Motor neuron (in vitro differentiated cells): ENCODE data around the gene IGSF23. TPM values are rescaled to one million over a fixed set of nuclear protein-coding genes. Genes with fewer than 3 reads are reported as not detected.
"Not testable (repeated sequence)": the region's sequence is repeated elsewhere in the genome, so short reads cannot be mapped to it uniquely, and the experiment has no call there.

Source experiments
- ATAC-seq, 8 experiments: fragments of 200-7000 bp; cut with Tn5 transposase; replicated peaks in 6 of 8; 2 replicates each; pipeline ENCODE4 v1.8.0; 2021; ENCODE audit warnings: mild to moderate bottlenecking in 8 of 8, moderate library complexity in 8 of 8
- H3K27ac ChIP-seq, 2 donors: fragments of 250-450 bp; sonication (Bioruptor Pico); 2 replicates each; pipeline ENCODE4 v1.9.0; 2021; ENCODE audit warnings: antibody characterized with exemption in 2 of 2, mild to moderate bottlenecking in 2 of 2, moderate library complexity in 1 of 2
- H3K4me1 ChIP-seq, 2 donors: fragments of 250-450 bp; sonication (Bioruptor Pico); replicated peaks in 1 of 2; 2 replicates each; pipeline ENCODE4 v1.6.1; 2021; ENCODE audit warnings: antibody characterized with exemption in 2 of 2, mild to moderate bottlenecking in 2 of 2, moderate library complexity in 1 of 2
- H3K4me3 ChIP-seq, 5 donors: fragments of 250-450 bp; sonication (Bioruptor Pico); 2 replicates each; pipeline ENCODE4 v1.9.0; 2021; ENCODE audit warnings: antibody characterized with exemption in 5 of 5, mild to moderate bottlenecking in 5 of 5, moderate library complexity in 4 of 5
- WGBS, 10 experiments: fragments of 450-650 bp; shearing (Covaris generic); methylation state at CpG; one replicate each; pipeline ENCODE4 v1.0.0; 2022; 5-methylcytosine and 5-hydroxymethylcytosine counted together
- in situ Hi-C, 9 experiments: fragments of 400-800 bp; cut with MboI; loops; one replicate each; pipeline ENCODE4 v1.15.0; 2021; ENCODE audit warnings: low sequenced_read_pairs in 9 of 9, low pct_unique_long_range_greater_than_20kb in 2 of 9; ENCODE audit not compliant: unreplicated experiment in 9 of 9
- total RNA-seq, 8 experiments: library from RNA; unstranded; fragments of 300-600 nt; gene quantifications; 2 replicates each; pipeline versions ENCODE4 v1.2.3 to v1.2.4, GENCODE V29; 2022

The IGSF23 gene
- total RNA-seq, 8 experiments from 2014 or later, result 0.72 to 2.2 TPM; not detected in 6

GRCh38 chr19:44576843-44577565 is 36.4 kb upstream of the IGSF23 start:
- ATAC-seq, result peak in 3 of 8 experiments; percentile 68 to 76 (median 69)
- H3K27ac ChIP-seq, result no peak overlapping the region
- H3K4me1 ChIP-seq, result no peaks in the 10 kb centered on the region
- H3K4me3 ChIP-seq, result no peak overlapping the region
- 34 to 100% (median 59%) methylated on average over 1 to 6 of the region's 8 CpGs; no CpG with 5 or more reads in 1 of the 10 experiments for WGBS, 10 experiments
- in situ Hi-C loops, result loop anchor here in 1 of 9 experiments (10.0 kb wide), 1 partner anchor 78 kb away; no protein-coding TSS in a partner anchor

GRCh38 chr19:44577566-44577874 is 35.8 kb upstream of the IGSF23 start:
- no peak for ATAC-seq
- Histone ChIP-seq H3K4me1 (no peaks in the 10 kb centered on the region), H3K4me3 (no peak overlapping the region), H3K27ac (no peak overlapping the region)
- WGBS, 10 experiments, result 0 to 54% (median 18%) methylated on average over 1 of the region's 1 CpG; no CpG with 5 or more reads in 2 of the 10 experiments
- in situ Hi-C loops, result loop anchor here in 1 of 9 experiments (10.0 kb wide), 1 partner anchor 77 kb away; no protein-coding TSS in a partner anchor

- in situ Hi-C loops, result loop anchor here in 1 of 9 experiments (10.0 kb wide), 1 partner anchor 75 kb away; no protein-coding TSS in a partner anchor
- ATAC-seq, result no peak
- Histone ChIP-seq H3K4me3 (no peak overlapping the region), H3K4me1 (no peaks in the 10 kb centered on the region), H3K27ac (no peak overlapping the region)
- WGBS, 10 experiments, result 70 to 95% (median 87%) methylated on average over 2 to 5 of the region's 5 CpGs; no CpG with 5 or more reads in 2 of the 10 experiments
Observed at GRCh38 chr19:44579663-44580365, 33.5 kb upstream of the IGSF23 start.

- in situ Hi-C loops, result no loop called here
- no peak for ATAC-seq
- H3K4me1 ChIP-seq, result no peaks in the 10 kb centered on the region
- no peak overlapping the region for H3K4me3 ChIP-seq
- WGBS, 10 experiments, result 60 to 90% (median 79%) methylated on average over 1 to 7 of the region's 11 CpGs; no CpG with 5 or more reads in 5 of the 10 experiments
- no peak overlapping the region for H3K27ac ChIP-seq
Observed at GRCh38 chr19:44580366-44580895, 32.9 kb upstream of the IGSF23 start.

- Histone ChIP-seq H3K4me1 (no peaks in the 10 kb centered on the region), H3K4me3 (no peak overlapping the region), H3K27ac (no peak overlapping the region)
- 70 to 100% (median 93%) methylated on average over 2 of the region's 2 CpGs; no CpG with 5 or more reads in 7 of the 10 experiments for WGBS, 10 experiments
- in situ Hi-C loops, result no loop called here
- ATAC-seq, result no peak
Observed at GRCh38 chr19:44581288-44581687, 32.1 kb upstream of the IGSF23 start.

GRCh38 chr19:44582581-44583265 is 30.6 kb upstream of the IGSF23 start:
- Histone ChIP-seq H3K4me3 (no peak overlapping the region), H3K27ac (no peak overlapping the region), H3K4me1 (no peaks in the 10 kb centered on the region)
- in situ Hi-C loops, result no loop called here
- ATAC-seq, result peak in 3 of 8 experiments; percentile 24 to 62 (median 37)
- WGBS, 10 experiments, result 0 to 27% (median 15%) methylated on average over 3 to 9 of the region's 10 CpGs; no CpG with 5 or more reads in 4 of the 10 experiments

GRCh38 chr19:44585371-44586133 is 27.8 kb upstream of the IGSF23 start:
- no peak overlapping the region for H3K4me3 ChIP-seq
- H3K4me1 ChIP-seq, result no peaks in the 10 kb centered on the region
- in situ Hi-C loops, result no loop called here
- WGBS, 10 experiments, result 0 to 92% (median 73%) methylated on average over 1 to 3 of the region's 5 CpGs; no CpG with 5 or more reads in 1 of the 10 experiments
- no peak overlapping the region for H3K27ac ChIP-seq
- ATAC-seq, result peak in 1 of 8 experiments; percentile 39

- in situ Hi-C loops, result no loop called here
- peak in 7 of 8 experiments; percentile 35 to 92 (median 65) for ATAC-seq
- no peak overlapping the region for H3K27ac ChIP-seq
- 17 to 100% (median 67%) methylated on average over 1 to 2 of the region's 2 CpGs; no CpG with 5 or more reads in 1 of the 10 experiments for WGBS, 10 experiments
- no peaks in the 10 kb centered on the region for H3K4me1 ChIP-seq
- H3K4me3 ChIP-seq, result no peak overlapping the region
Observed at GRCh38 chr19:44587963-44588770, 25.2 kb upstream of the IGSF23 start.

GRCh38 chr19:44588771-44589112 is 24.6 kb upstream of the IGSF23 start:
- ATAC-seq, result peak in 2 of 8 experiments; percentile 40 to 43
- H3K27ac ChIP-seq, result no peak overlapping the region
- no peak overlapping the region for H3K4me3 ChIP-seq
- in situ Hi-C loops, result no loop called here
- H3K4me1 ChIP-seq, result no peaks in the 10 kb centered on the region
- 50 to 100% (median 71%) methylated on average over 1 to 3 of the region's 3 CpGs; no CpG with 5 or more reads in 1 of the 10 experiments for WGBS, 10 experiments

- no peak overlapping the region for H3K27ac ChIP-seq
- no peaks in the 10 kb centered on the region for H3K4me1 ChIP-seq
- WGBS, 10 experiments, result 33 to 100% (median 51%) methylated on average over 1 to 8 of the region's 9 CpGs; no CpG with 5 or more reads in 1 of the 10 experiments
- ATAC-seq, result no peak
- H3K4me3 ChIP-seq, result no peak overlapping the region
- in situ Hi-C loops, result no loop called here
Observed at GRCh38 chr19:44590245-44591059, 22.9 kb upstream of the IGSF23 start.

GRCh38 chr19:44591340-44591993 is 21.9 kb upstream of the IGSF23 start:
- H3K27ac ChIP-seq, in situ Hi-C loops, H3K4me1 ChIP-seq, H3K4me3 ChIP-seq, ATAC-seq: not testable (repeated sequence)
- whole genome bisulfite sequencing, 10 experiments, result 57 to 100% (median 82%) methylated on average over 1 to 6 of the region's 9 CpGs; no CpG with 5 or more reads in 2 of the 10 experiments
